Measurements from ENCODE around the gene EEIG1.

GRCh38 chr9:128026773-128027541, 46.2 kb upstream of the EEIG1 start:
- TF ChIP-seq EZH2phosphoT487 (IDR thresholded peaks at IDR 0.05; ENCODE audit: insufficient read depth, low read depth) (no peak), EZH2 (IDR thresholded peaks at IDR 0.05; ENCODE audit: insufficient read depth, poor library complexity, severe bottlenecking) (no peak)

Measured in GM23248 (cell line).